WERI-Rb-1 (cell line): ENCODE data around the gene TMEM9.

Experiments used
- DNase-seq: peaks from one replicate; pipeline ENCODE4 v3.0.0-alpha.2; 2020
- H3K27ac ChIP-seq: fragments of 250-450 bp; sonication (Bioruptor Pico); 2 replicates; pipeline ENCODE4 v1.5.1; 2020; ENCODE audit warnings: mild to moderate bottlenecking, moderate library complexity
- H3K27me3 ChIP-seq: fragments of 250-450 bp; sonication (Bioruptor Pico); 2 replicates; pipeline ENCODE4 v1.5.1; 2021; ENCODE audit warnings: mild to moderate bottlenecking, low read depth, moderate library complexity; ENCODE audit not compliant: insufficient read depth, severe bottlenecking
- H3K36me3 ChIP-seq: fragments of 250-450 bp; sonication (Bioruptor Pico); 2 replicates; pipeline ENCODE4 v1.5.1; 2020; ENCODE audit warnings: mild to moderate bottlenecking, moderate library complexity
- H3K4me3 ChIP-seq: 2 replicates; pipeline ENCODE4 v1.5.1; 2011; ENCODE audit warnings: low read depth, mild to moderate bottlenecking, control low read depth, low read length
- H3K9me3 ChIP-seq: fragments of 250-450 bp; sonication (Bioruptor Pico); 2 replicates; pipeline ENCODE4 v1.5.1; 2021; ENCODE audit warnings: mild to moderate bottlenecking, moderate library complexity; ENCODE audit not compliant: severe bottlenecking
- TF ChIP-seq, protein P1 (sequence below): IDR thresholded peaks from 2 replicates; pipeline ENCODE4 v1.5.1; 2011; ENCODE audit warnings: low read depth, mild to moderate bottlenecking, control low read depth, inconsistent platforms, low read length

Gene TMEM9

DNA sequence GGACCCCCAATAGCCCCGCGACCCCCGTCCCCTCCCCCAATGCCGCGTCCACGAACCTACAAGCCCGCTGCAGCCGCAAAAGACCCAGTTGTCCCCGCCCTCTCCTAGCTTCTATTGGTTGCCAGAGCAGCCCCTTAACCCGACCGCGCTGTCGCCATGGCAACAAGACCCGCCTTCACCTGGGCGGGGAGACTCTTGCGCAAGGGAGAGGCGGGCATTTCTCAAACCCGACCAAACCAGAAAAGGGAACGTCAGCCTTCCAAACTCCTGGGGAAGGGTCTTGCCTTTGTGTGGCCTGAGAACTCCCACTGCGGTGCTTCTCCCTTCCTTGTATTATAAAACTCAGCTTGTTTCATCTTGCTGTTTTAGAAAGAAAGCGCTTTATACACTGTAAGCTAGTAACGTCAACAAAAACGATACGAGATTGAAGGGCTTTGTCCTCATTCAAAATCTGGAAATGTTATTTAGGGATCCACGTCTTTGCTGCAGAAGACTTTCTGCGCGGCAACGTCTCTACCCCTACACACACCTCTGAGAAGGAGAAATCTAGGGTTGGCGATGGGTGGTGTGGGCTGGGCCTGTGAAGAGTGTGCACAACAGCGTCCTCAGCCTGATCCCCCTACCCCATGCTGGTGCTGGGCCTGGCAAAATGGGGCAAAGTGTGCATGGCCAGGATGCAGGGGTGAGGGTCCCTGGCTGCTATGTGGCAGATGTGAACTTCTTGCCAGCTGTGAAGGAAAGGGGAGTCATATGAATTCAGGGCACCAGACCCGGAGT is at the start of gene TMEM9:
Gene TMEM9 (minus strand): TSS at position 86 of the 777 bp plus-strand sequence. CDS start 551 bp downstream, outside the sequence.
- Histone ChIP-seq H3K27ac (peak within 1 kb of the TSS; percentile 85), H3K27me3 (no peaks in the 10 kb centered on the region)

DNA sequence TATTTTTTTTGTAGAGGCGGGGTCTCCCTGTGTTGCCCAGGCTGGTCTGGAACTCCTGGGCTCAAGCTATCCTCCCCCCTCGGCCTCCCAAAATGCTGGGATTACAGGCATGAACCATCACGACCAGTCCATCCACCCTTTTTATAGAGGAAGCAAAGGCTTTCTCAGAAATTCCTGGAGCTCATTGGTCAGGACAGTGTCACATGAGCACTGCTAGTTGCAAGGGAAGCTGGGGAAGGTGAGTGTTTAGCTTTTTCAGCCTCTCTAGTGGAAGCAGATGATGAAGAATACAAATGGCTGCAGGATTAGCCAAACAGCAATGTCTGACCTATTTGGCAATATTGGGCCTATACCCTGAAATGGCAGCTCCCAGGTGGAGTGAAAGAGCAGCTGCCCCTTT is 44.3 kb upstream of the TMEM9 start:
- TF ChIP-seq, protein P1, sequence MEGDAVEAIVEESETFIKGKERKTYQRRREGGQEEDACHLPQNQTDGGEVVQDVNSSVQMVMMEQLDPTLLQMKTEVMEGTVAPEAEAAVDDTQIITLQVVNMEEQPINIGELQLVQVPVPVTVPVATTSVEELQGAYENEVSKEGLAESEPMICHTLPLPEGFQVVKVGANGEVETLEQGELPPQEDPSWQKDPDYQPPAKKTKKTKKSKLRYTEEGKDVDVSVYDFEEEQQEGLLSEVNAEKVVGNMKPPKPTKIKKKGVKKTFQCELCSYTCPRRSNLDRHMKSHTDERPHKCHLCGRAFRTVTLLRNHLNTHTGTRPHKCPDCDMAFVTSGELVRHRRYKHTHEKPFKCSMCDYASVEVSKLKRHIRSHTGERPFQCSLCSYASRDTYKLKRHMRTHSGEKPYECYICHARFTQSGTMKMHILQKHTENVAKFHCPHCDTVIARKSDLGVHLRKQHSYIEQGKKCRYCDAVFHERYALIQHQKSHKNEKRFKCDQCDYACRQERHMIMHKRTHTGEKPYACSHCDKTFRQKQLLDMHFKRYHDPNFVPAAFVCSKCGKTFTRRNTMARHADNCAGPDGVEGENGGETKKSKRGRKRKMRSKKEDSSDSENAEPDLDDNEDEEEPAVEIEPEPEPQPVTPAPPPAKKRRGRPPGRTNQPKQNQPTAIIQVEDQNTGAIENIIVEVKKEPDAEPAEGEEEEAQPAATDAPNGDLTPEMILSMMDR: no peak
- Histone ChIP-seq H3K36me3 (peaks cover 8% of the 10 kb centered on the region), H3K27me3 (no peaks in the 10 kb centered on the region), H3K4me3 (no peak overlapping the region), H3K9me3 (no peaks in the 10 kb centered on the region), H3K27ac (no peak overlapping the region)
- no peak for DNase-seq

More for the DNA sequence above, at the start of gene TMEM9:
- Histone ChIP-seq H3K36me3 (peaks cover 40% of the 10 kb centered on the region), H3K9me3 (peaks cover 3% of the 10 kb centered on the region), H3K4me3 (peak within 1 kb of the TSS; percentile 65)
- TF ChIP-seq, protein P1: no peak
- DNase-seq: peak; percentile 100

DNA sequence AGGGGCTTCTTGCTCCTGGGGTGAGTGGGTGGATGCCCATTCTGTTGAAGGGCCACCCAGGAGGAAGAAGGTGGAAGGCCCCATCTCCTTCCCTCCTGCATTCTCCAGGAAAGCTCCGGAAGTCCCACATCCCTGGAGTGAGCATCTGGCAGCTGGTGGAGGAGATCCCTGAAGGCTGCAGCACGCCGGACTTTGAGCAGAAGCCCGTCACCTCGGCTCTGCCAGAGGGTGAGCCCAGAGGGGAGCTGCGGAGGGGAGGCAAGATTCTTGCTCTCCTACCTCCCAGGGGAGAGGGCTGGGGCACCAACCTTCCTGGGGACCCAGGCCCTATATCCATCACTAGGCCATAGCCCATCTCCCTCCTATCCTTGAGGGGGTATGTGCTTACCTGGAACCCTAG is 39.8 kb upstream of the TMEM9 start:
- no peaks in the 10 kb centered on the region for H3K27me3 ChIP-seq
- TF ChIP-seq, protein P1: no peak
- H3K4me3 ChIP-seq: no peak overlapping the region
- no peak for DNase-seq
- no peaks in the 10 kb centered on the region for H3K9me3 ChIP-seq
- H3K27ac ChIP-seq: no peak overlapping the region
- peaks cover 8% of the 10 kb centered on the region for H3K36me3 ChIP-seq

DNA sequence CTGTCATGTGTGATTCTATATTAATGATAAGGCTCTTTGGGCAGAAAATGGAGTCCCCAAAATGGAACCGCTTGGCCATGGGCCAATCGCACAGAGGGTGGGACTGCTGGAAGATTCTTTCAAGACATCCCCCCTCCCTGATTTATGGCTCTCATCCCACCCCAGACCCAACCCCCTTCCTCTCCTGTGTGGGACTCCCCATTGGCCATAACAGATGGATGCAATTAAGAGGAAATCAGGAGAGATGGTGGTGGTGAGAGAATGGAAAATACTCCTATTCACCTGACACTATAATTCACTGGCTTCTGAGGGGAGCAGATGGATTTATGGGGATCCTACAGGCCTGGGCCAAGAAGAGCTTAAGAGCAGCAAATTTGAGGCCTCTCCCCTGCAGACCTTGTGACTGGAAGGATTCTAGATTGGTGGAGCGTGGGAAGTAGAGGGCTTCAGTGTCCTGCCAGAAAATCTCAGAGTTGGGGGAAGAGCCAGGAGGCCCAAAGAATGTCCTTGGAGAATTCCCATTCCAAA is 38.1 kb upstream of the TMEM9 start:
- peak overlapping the region; percentile 13 for H3K27ac ChIP-seq
- H3K4me3 ChIP-seq: no peak overlapping the region
- DNase-seq: no peak
- H3K27me3 ChIP-seq: no peaks in the 10 kb centered on the region
- TF ChIP-seq, protein P1: no peak
- H3K36me3 ChIP-seq: peaks cover 8% of the 10 kb centered on the region
- no peaks in the 10 kb centered on the region for H3K9me3 ChIP-seq

DNA sequence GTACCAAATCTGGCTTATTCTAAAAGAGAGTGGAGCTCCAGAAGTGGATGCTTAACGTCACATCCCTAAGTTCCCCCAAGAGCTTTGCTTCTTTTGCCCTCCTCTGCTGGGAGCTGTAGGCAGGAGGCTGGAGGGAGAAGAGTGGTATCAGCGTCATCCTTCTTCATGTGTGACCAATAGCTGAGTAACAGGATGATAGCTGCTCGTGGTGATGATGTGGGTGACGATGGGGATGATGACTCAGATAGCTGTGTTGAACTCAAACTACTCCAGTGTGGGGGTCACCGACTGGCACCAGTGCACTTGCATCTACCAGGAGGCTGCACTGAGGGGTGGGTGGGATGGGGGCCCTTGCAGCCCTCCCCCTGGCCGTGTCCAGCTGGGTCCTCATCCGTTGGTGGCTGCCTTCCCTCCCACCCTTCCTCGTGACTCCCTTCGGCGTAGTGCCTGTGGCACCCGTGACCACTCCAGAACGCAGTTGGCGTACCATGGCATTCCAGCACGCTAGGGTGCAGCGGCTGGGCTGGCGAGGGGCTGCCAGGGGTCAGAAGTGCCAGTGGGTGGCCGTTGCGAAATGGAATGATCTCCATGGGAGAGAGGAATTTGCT is 37.5 kb upstream of the TMEM9 start:
- H3K27ac ChIP-seq: no peak overlapping the region; the same call in 1 of the 2 replicates

More for the DNA sequence above, 37.5 kb upstream of the TMEM9 start:
- TF ChIP-seq, protein P1: no peak
- Histone ChIP-seq H3K27me3 (no peaks in the 10 kb centered on the region), H3K36me3 (peaks cover 8% of the 10 kb centered on the region), H3K9me3 (no peaks in the 10 kb centered on the region), H3K4me3 (no peak overlapping the region)
- DNase-seq: no peak
